DMS114 treated with DMSO at 0.1 percent for 48 hours (cell line): ENCODE measurements around the gene CAMTA1.
A peak's percentile ranks its signal among the peaks of the same experiment; 100 is the strongest.
"Not testable (repeated sequence)": the region's sequence is repeated elsewhere in the genome, so short reads cannot be mapped to it uniquely, and the experiment has no call there.

ENCODE experiments used
- DNase-seq: peaks from one replicate; lab custom pipeline; 2025; ENCODE audit not compliant: unreplicated experiment; lab: John Stamatoyannopoulos, UW

CAMTA1 gene

GRCh38 chr1:6842301-6842700 is 57.0 kb downstream of the CAMTA1 start:
- no peak for DNase-seq

- DNase-seq, result not testable (repeated sequence)
Observed at GRCh38 chr1:6845786-6846185, 60.5 kb downstream of the CAMTA1 start.

GRCh38 chr1:6848816-6849215 is 63.6 kb downstream of the CAMTA1 start:
- no peak for DNase-seq

- no peak for DNase-seq
Observed at GRCh38 chr1:6850537-6850936, 65.3 kb downstream of the CAMTA1 start.

- DNase-seq, result no peak
Observed at GRCh38 chr1:6852136-6852890, 67.1 kb downstream of the CAMTA1 start.

GRCh38 chr1:6854166-6854565 is 68.9 kb downstream of the CAMTA1 start:
- DNase-seq, result no peak

GRCh38 chr1:6857831-6858230 is 72.6 kb downstream of the CAMTA1 start:
- no peak for DNase-seq

- no peak for DNase-seq
Observed at GRCh38 chr1:6858596-6858995, 73.3 kb downstream of the CAMTA1 start.

- DNase-seq, result no peak
Observed at GRCh38 chr1:6859415-6860343, 74.4 kb downstream of the CAMTA1 start.

GRCh38 chr1:6860401-6860800 is 75.1 kb downstream of the CAMTA1 start:
- DNase-seq, result no peak

- DNase-seq, result no peak
Observed at GRCh38 chr1:6861075-6861724, 75.9 kb downstream of the CAMTA1 start.

- DNase-seq, result no peak
Observed at GRCh38 chr1:6862906-6863305, 77.7 kb downstream of the CAMTA1 start.

GRCh38 chr1:6864166-6864565 is 78.9 kb downstream of the CAMTA1 start:
- no peak for DNase-seq

- no peak for DNase-seq
Observed at GRCh38 chr1:6866825-6867224, 81.6 kb downstream of the CAMTA1 start.

- DNase-seq, result no peak
Observed at GRCh38 chr1:6867321-6867720, 82.1 kb downstream of the CAMTA1 start.

GRCh38 chr1:6867729-6868659 is 82.7 kb downstream of the CAMTA1 start:
- DNase-seq, result no peak

- peak; percentile 20 for DNase-seq
Observed at GRCh38 chr1:6868660-6869380, 83.6 kb downstream of the CAMTA1 start.

GRCh38 chr1:6869545-6869944 is 84.3 kb downstream of the CAMTA1 start:
- DNase-seq, result no peak

GRCh38 chr1:6870086-6870485 is 84.8 kb downstream of the CAMTA1 start:
- DNase-seq, result no peak

- no peak for DNase-seq
Observed at GRCh38 chr1:6870571-6870970, 85.3 kb downstream of the CAMTA1 start.
